CD4-positive, CD25-positive, alpha-beta regulatory T cell (primary cell): Measurements from ENCODE around the gene TMEM119. TPM values are rescaled to one million over a fixed set of nuclear protein-coding genes. Genes with fewer than 3 reads are reported as not detected.
"Not testable (repeated sequence)": the region's sequence is repeated elsewhere in the genome, so short reads cannot be mapped to it uniquely, and the experiment has no call there.

ENCODE experiments used
- ATAC-seq, 2 donors: fragments of 150-1000 bp; cut with Tn5 transposase; one replicate each; pipeline ENCODE4 v1.10.0; 2021; ENCODE audit warnings: low read depth in 2 of 2, moderate number of reproducible peaks in 2 of 2, moderate library complexity in 1 of 2
- DNase-seq, 3 donors: peaks; one replicate each; pipeline versions ENCODE4 v3.0.0 to v3.0.0-alpha.2; 2012 to 2022; ENCODE audit warnings: mixed read lengths in 1 of 3
- H3K27ac ChIP-seq: one replicate; pipeline ENCODE4 v1.7.0; 2013; ENCODE audit warnings: mild to moderate bottlenecking, low read length; ENCODE audit not compliant: insufficient read depth, poor library complexity, severe bottlenecking
- H3K27me3 ChIP-seq: one replicate; pipeline ENCODE4 v1.7.0; 2013; ENCODE audit warnings: low read length; ENCODE audit not compliant: control insufficient read depth, insufficient read depth
- H3K36me3 ChIP-seq: one replicate; pipeline ENCODE4 v1.7.0; 2013; ENCODE audit warnings: mild to moderate bottlenecking, low read length, moderate library complexity; ENCODE audit not compliant: control insufficient read depth, insufficient read depth
- H3K4me1 ChIP-seq: 2 replicates; pipeline ENCODE4 v1.7.0; 2013; ENCODE audit warnings: mild to moderate bottlenecking, low read length; ENCODE audit not compliant: insufficient read depth, control insufficient read depth, poor library complexity, severe bottlenecking
- H3K4me3 ChIP-seq: one replicate; pipeline ENCODE4 v1.7.0; 2013; ENCODE audit warnings: low read depth, mild to moderate bottlenecking, low read length, moderate library complexity
- H3K9me3 ChIP-seq, 2 experiments: 1 replicate in 1 of 2; 2 replicates in 1 of 2; pipeline ENCODE4 v1.7.0; 2013; ENCODE audit warnings: low read length in 2 of 2, mild to moderate bottlenecking in 1 of 2, moderate library complexity in 1 of 2; ENCODE audit not compliant: control insufficient read depth in 2 of 2
- H3K27ac Mint-ChIP-seq, 3 donors: one replicate each; pipeline ENCODE4 v1.8.0; 2020 to 2022; ENCODE audit warnings: mild to moderate bottlenecking in 3 of 3, mixed read lengths in 3 of 3, moderate library complexity in 2 of 3
- H3K27me3 Mint-ChIP-seq: one replicate; pipeline ENCODE4 v1.8.0; 2022; ENCODE audit warnings: mild to moderate bottlenecking, mixed read lengths
- H3K36me3 Mint-ChIP-seq: one replicate; pipeline ENCODE4 v1.8.0; 2020; ENCODE audit warnings: mixed read lengths
- H3K4me1 Mint-ChIP-seq, 4 donors: one replicate each; pipeline ENCODE4 v1.8.0; 2020 to 2022; ENCODE audit warnings: mixed read lengths in 4 of 4, mild to moderate bottlenecking in 1 of 4
- H3K4me3 Mint-ChIP-seq, 4 donors: one replicate each; pipeline ENCODE4 v1.8.0; 2020 to 2022; ENCODE audit warnings: mild to moderate bottlenecking in 4 of 4, mixed read lengths in 4 of 4, moderate library complexity in 3 of 4
- H3K9me3 Mint-ChIP-seq, 7 donors: one replicate each; pipeline ENCODE4 v1.8.0; 2020 to 2022; ENCODE audit warnings: mixed read lengths in 7 of 7, mild to moderate bottlenecking in 3 of 7, moderate library complexity in 2 of 7
- polyA plus RNA-seq, 4 donors: library from polyadenylated mRNA; unstranded; fragments of 300-500 nt; fragmentation: Illumina TruSeq; gene quantifications; one replicate each; pipeline ENCODE4 v1.2.3, GENCODE V29; 2021
- total RNA-seq: library from RNA; stranded (reverse); gene quantifications from one replicate; pipeline ENCODE4 v1.2.3, GENCODE V29; 2022

Gene TMEM119
- total and polyA plus RNA-seq, 5 donors from 2014 or later, result 0.90 to 5.9 (median 2.5) TPM; not detected in 1

DNA sequence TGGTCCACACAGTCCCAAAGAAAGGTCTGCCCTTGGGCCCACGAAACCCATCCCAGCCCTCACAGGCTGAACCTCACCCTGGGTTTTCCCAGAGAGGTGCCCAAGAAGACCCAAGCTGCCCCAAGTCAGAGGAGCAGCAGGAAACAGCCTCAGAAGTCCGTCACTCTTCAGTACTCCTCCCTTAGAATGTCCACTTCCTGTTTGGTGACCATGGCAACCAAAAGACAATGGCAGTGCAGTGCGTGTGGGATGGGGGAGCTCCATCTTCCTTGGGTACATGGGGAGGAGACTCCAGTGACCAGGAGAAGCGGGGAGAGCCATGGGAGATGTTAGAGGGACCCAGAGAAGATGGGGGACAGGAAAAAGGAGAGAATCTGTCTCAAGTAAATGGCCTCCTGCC, 24.5 kb upstream of the TMEM119 start:
- peak overlapping the region in 3 of 4 donors; percentile 33 to 53 (median 40) for H3K4me3 Mint-ChIP-seq
- H3K9me3 ChIP-seq, result no peaks in the 10 kb centered on the region

DNA sequence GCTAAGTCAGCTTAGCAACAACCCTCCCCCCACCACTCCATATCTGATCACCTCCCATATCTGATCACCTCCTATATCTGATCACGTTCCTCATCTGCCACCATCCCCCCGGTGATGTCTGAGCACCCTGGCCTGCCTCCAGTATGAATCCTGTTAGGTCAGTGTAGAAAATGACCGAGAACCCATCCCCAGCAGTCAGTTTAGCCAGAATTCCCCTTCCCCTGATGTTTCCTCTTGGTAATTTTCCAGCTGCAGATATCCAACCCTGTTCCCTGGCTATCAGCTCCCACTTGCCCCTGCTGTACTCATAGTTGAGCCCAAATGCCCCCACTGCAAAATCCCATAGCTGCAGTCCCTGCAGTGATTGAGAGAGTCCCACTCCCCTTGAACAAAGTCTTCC, 23.3 kb upstream of the TMEM119 start:
- Mint-ChIP-seq H3K27me3 (no peaks in the 10 kb centered on the region), H3K4me1 (peaks cover 20 to 97% (median 58%) of the 10 kb centered on the region in 4 donors), H3K9me3 (peaks cover 0 to 4% (median 0%) of the 10 kb centered on the region in 7 donors), H3K27ac (peak overlapping the region; percentile 69 to 87 (median 71)), H3K36me3 (peaks cover 55% of the 10 kb centered on the region), H3K4me3 (peak overlapping the region in 3 of 4 donors; percentile 31 to 56 (median 48))
- DNase-seq (no peak), ATAC-seq (no peak)
- no peak overlapping the region for H3K4me3 ChIP-seq
- H3K27me3 ChIP-seq, result no peaks in the 10 kb centered on the region
- H3K4me1 ChIP-seq, result peaks cover 77% of the 10 kb centered on the region
- peak overlapping the region; percentile 17 for H3K27ac ChIP-seq
- no peaks in the 10 kb centered on the region for H3K9me3 ChIP-seq
- peaks cover 70% of the 10 kb centered on the region for H3K36me3 ChIP-seq

More for the DNA sequence above, 24.5 kb upstream of the TMEM119 start:
- peaks cover 77% of the 10 kb centered on the region for H3K4me1 ChIP-seq
- Mint-ChIP-seq H3K27ac (peak overlapping the region; percentile 87 to 92 (median 92)), H3K36me3 (peaks cover 48% of the 10 kb centered on the region), H3K27me3 (no peaks in the 10 kb centered on the region), H3K9me3 (peaks cover 0 to 2% (median 0%) of the 10 kb centered on the region in 7 donors), H3K4me1 (peaks cover 11 to 97% (median 53%) of the 10 kb centered on the region in 4 donors)
- ATAC-seq (peak in 1 of 2 donors; percentile 34), DNase-seq (peak; percentile 16 to 54 (median 38))
- H3K36me3 ChIP-seq, result peaks cover 82% of the 10 kb centered on the region
- no peak overlapping the region for H3K4me3 ChIP-seq
- H3K27ac ChIP-seq, result peak overlapping the region; percentile 77
- no peaks in the 10 kb centered on the region for H3K27me3 ChIP-seq

DNA sequence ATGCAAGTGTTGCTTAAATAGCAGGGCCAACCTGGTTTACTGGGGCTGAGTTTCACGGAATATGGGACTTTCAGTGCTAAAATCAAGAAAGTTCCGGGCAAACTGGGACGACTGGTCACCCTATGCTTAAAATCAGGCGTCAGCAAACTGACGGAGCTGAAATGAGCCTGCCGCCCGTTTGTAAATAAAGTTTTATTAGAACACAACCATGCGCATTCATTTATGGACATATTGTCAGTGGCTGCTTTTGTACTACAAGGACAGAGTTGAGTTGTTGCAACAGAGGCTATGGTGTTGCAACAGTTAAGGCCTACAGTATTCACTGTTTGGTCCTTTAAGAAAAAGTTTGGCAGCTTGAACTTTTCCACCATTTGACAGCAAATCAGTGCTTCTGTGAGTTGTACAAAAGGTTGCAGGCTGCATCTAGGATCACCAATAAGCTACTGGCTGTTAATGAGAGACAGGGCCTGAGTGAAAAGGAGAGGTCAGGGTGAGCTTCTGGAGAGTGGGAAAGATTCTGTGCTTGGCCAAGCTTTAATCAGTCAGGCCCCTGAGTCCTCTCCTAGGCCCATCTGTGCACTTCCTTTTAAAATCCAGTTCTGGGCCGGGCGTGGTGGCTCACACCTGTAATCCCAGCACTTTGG, 22.5 kb upstream of the TMEM119 start:
- Histone ChIP-seq H3K36me3 (peaks cover 68% of the 10 kb centered on the region), H3K4me1 (peaks cover 69% of the 10 kb centered on the region), H3K4me3 (no peak overlapping the region), H3K27ac (peak overlapping the region; percentile 79), H3K9me3 (peaks cover 2 to 6% of the 10 kb centered on the region in 2 experiments), H3K27me3 (no peaks in the 10 kb centered on the region)
- H3K27ac Mint-ChIP-seq, result peak overlapping the region; percentile 87 to 93 (median 88)
- no peaks in the 10 kb centered on the region for H3K27me3 Mint-ChIP-seq
- ATAC-seq (no peak), DNase-seq (no peak)
- peaks cover 0 to 10% (median 0%) of the 10 kb centered on the region in 7 donors for H3K9me3 Mint-ChIP-seq
- peaks cover 51% of the 10 kb centered on the region for H3K36me3 Mint-ChIP-seq
- H3K4me1 Mint-ChIP-seq, result peaks cover 20 to 97% (median 54%) of the 10 kb centered on the region in 4 donors
- peak overlapping the region in 2 of 4 donors; percentile 31 to 45 for H3K4me3 Mint-ChIP-seq

DNA sequence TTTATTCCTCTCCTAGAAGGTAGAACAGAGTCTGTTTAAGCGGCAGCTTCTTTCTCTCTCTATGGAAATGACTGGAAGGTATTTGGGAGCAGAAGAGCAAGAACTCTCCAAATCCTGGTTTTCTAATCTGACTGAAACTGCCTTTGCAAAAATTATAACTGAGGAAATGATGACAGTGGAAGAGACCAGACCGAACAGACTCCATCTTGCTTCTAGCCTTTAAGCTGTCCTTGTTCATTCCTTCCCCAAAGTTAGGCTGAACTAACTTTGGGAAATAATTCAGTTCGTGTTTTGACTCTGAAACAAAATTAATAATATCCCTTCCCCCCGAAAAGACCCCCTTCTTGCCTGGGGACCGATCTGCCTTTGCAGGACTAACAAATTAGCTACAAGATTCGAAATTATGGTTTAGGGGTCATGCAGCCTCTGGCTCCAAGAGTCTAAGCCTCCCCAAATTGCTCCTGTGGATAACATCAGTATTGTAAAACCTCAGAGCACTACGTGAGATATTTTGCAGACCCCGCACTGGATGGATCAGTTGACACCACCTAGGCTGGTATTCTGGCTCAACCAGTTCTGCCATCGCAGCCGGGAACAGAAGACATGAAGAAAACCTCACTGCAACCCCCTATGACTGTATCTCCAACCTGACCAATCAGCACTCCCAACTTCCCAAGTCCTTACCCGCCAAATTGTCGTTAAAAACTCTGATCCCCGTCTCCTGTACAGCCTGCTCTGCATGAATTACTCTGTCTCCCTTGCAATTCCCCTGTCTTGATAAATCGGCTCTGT, 21.7 kb upstream of the TMEM119 start:
- H3K4me3 ChIP-seq, result no peak overlapping the region
- no peaks in the 10 kb centered on the region for H3K27me3 Mint-ChIP-seq
- no peaks in the 10 kb centered on the region for H3K27me3 ChIP-seq
- H3K9me3 ChIP-seq, result peaks cover 2 to 6% of the 10 kb centered on the region in 2 experiments
- peak overlapping the region; percentile 79 for H3K27ac ChIP-seq
- H3K4me1 ChIP-seq, result peaks cover 61% of the 10 kb centered on the region
- H3K9me3 Mint-ChIP-seq, result peaks cover 0 to 10% (median 1%) of the 10 kb centered on the region in 7 donors
- peaks cover 61% of the 10 kb centered on the region for H3K36me3 ChIP-seq
- peaks cover 20 to 92% (median 47%) of the 10 kb centered on the region in 4 donors for H3K4me1 Mint-ChIP-seq
- ATAC-seq, result no peak
- H3K27ac Mint-ChIP-seq, result peak overlapping the region; percentile 45 to 92 (median 91)
- peaks cover 46% of the 10 kb centered on the region for H3K36me3 Mint-ChIP-seq
- peak overlapping the region in 1 of 4 donors; percentile 31 for H3K4me3 Mint-ChIP-seq
- no peak for DNase-seq

DNA sequence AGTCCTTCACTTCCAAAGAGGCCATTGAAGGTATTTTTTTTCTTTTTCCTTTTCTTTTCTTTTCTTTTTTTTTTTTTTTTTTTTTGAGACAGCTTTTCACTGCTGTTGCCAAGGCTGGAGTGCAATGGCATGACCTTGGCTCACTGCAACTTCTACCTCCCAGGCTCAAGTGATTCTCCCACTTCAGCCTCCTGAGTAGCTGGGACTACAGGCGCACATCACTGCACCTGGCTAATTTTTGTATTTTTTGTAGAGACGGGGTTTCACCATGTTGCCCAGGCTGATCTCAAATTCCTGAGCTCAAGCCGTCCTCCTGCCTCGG, 21.0 kb upstream of the TMEM119 start:
- H3K27ac ChIP-seq, result peak overlapping the region; percentile 79
- DNase-seq, H3K27me3 Mint-ChIP-seq, H3K9me3 ChIP-seq, H3K27me3 ChIP-seq, ATAC-seq, H3K4me3 ChIP-seq: not testable (repeated sequence)
- peaks cover 55% of the 10 kb centered on the region for H3K36me3 ChIP-seq
- H3K4me3 Mint-ChIP-seq, result peak overlapping the region in 2 of 4 donors; percentile 52 to 91
- peaks cover 42% of the 10 kb centered on the region for H3K36me3 Mint-ChIP-seq
- H3K4me1 Mint-ChIP-seq, result peaks cover 20 to 90% (median 51%) of the 10 kb centered on the region in 4 donors
- H3K4me1 ChIP-seq, result peaks cover 57% of the 10 kb centered on the region
- peaks cover 0 to 10% (median 1%) of the 10 kb centered on the region in 7 donors for H3K9me3 Mint-ChIP-seq
- H3K27ac Mint-ChIP-seq, result peak overlapping the region; percentile 5 to 92 (median 91)

DNA sequence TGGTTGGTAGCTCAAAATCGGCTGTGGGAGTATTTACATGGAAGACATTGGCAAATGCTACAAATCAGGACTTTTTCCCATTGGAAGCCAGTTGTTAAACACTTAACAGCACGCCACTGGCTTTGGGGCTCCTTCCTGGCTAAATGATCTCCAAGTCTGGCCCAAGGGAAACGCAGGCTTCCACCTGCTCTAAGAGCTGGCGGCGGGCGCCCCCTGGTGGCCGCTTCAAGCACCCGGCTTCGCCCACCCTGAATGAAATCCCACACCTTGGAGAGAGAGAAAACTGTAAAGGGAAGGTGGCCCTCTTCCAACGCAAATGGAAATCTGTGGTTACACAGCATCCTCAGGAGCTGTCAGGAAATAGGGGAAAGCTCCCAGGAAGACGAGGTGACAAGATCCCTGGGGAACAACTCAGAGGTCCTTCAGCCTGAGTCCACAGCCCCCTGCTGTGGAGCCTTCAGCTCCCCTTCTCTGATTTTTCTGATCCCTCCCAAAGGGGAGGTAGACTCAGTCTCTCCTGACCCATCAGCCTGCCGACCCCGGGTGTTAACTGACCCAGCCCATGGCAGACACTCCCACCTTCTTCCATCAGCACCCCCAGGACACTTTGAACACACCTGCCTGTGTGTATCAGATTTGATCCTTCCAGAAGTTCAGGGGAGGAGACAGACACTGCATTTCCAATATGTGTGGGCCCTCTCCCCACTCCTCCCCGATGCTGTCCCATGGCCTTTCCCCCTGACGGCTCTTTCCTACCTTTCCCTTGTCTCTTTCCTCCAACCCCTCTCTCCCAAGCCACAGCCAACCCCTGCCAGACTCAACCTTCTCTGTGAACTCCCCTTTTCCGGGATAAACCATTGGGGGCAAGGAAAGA, 20.4 kb upstream of the TMEM119 start:
- Histone ChIP-seq H3K4me3 (no peak overlapping the region), H3K27ac (peak overlapping the region; percentile 79), H3K36me3 (peaks cover 49% of the 10 kb centered on the region), H3K9me3 (peaks cover 2 to 6% of the 10 kb centered on the region in 2 experiments), H3K4me1 (peaks cover 55% of the 10 kb centered on the region), H3K27me3 (no peaks in the 10 kb centered on the region)
- ATAC-seq (peak; percentile 54 to 60), DNase-seq (peak; percentile 68 to 78 (median 76))
- peaks cover 20 to 84% (median 50%) of the 10 kb centered on the region in 4 donors for H3K4me1 Mint-ChIP-seq
- peak overlapping the region; percentile 91 to 98 (median 92) for H3K27ac Mint-ChIP-seq
- peaks cover 0 to 10% (median 0%) of the 10 kb centered on the region in 7 donors for H3K9me3 Mint-ChIP-seq
- no peaks in the 10 kb centered on the region for H3K27me3 Mint-ChIP-seq
- H3K4me3 Mint-ChIP-seq, result peak overlapping the region; percentile 33 to 91 (median 66)
- peaks cover 36% of the 10 kb centered on the region for H3K36me3 Mint-ChIP-seq
